Right lobe of liver (tissue), 4 donors: ENCODE measurements around the gene SLC39A3.

Experiments used
- CTCF ChIP-seq, 4 donors: fragments of 200-600 bp in 3 of 4; fragments of 450-650 bp in 1 of 4; IDR thresholded peaks; one replicate each; pipeline versions ENCODE4 v1.5.1 to v1.8.0; 2016 to 2022; ENCODE audit warnings: antibody characterized with exemption in 4 of 4, mild to moderate bottlenecking in 2 of 4
- POLR2A ChIP-seq: fragments of 450-650 bp; IDR thresholded peaks from one replicate; pipeline ENCODE4 v1.6.1; 2017; ENCODE audit warnings: antibody characterized with exemption, mild to moderate bottlenecking
- donor health status: DM: no; HTN: no; CAD: no.
- donor health status: DM: no; HTN: no; CAD: no.
- donor health status: DM: no; HTN: yes; CAD: no.

- TF ChIP-seq CTCF (IDR thresholded peaks at IDR 0.05) = no peak
- TF ChIP-seq POLR2A = no peak
These were observed 12.7 kb downstream of the SLC39A3 start for GRCh38 chr19:2726904-2727639.
